HepG2 (cell line): Measurements from ENCODE around the gene MFN2. TPM values are rescaled to one million over a fixed set of nuclear protein-coding genes. Genes with fewer than 3 reads are reported as not detected.

Source experiments
- ARHGAP35 ChIP-seq: sonication (generic); formaldehyde crosslinking; IDR thresholded peaks from 2 replicates; pipeline ENCODE4 v1.9.0; 2022; ENCODE audit warnings: mild to moderate bottlenecking, inconsistent platforms, moderate library complexity, missing genetic modification reagents, borderline replicate concordance
- KIAA2018 ChIP-seq: sonication (generic); formaldehyde crosslinking; IDR thresholded peaks from 2 replicates; pipeline ENCODE4 v1.5.0; 2020; ENCODE audit warnings: mild to moderate bottlenecking, missing genetic modification reagents, borderline replicate concordance
- MLLT10 ChIP-seq: sonication (generic); formaldehyde crosslinking; IDR thresholded peaks from 2 replicates; pipeline ENCODE4 v1.4.0; 2020; ENCODE audit warnings: missing genetic modification reagents
- polyA plus RNA-seq, 8 experiments: library from polyadenylated mRNA; depleted of rRNA in 3 of 8; stranded (reverse) in 7 of 8; unstranded in 1 of 8; fragments of >200 nt; fragmentation: Illumina TruSeq in 4 of 8; extraction: Trizol in 4 of 8; gene quantifications; 2 replicates each; pipeline versions ENCODE4 v1.2.1 to v1.2.3, GENCODE V29; 2011 to 2016; ENCODE audit warnings: low read depth in 4 of 8, missing spikeins in 1 of 8, mixed read lengths in 1 of 8; ENCODE audit not compliant: insufficient read depth in 1 of 8
- total RNA-seq, 5 experiments: library from RNA; depleted of rRNA; stranded (reverse); fragments of >200 nt; fragmentation: Illumina TruSeq; extraction: Trizol; gene quantifications; 2 replicates each; pipeline ENCODE4 v1.2.3, GENCODE V29; 2016; ENCODE audit warnings: low read depth in 1 of 5
- TF ChIP-seq, protein P1 (sequence below): sonication (generic); formaldehyde crosslinking; IDR thresholded peaks from 2 replicates; pipeline ENCODE4 v1.5.0; 2020; ENCODE audit warnings: mild to moderate bottlenecking, missing genetic modification reagents, moderate library complexity
- TF ChIP-seq, protein P2 (sequence below): sonication (generic); formaldehyde crosslinking; IDR thresholded peaks from 2 replicates; pipeline ENCODE4 v1.4.0; 2020; ENCODE audit warnings: missing genetic modification reagents

Gene MFN2
- total and polyA plus RNA-seq, 2 of the 13 experiments (the other 11 are each of a cell fraction or from before 2014, with no cell fraction given): 38.7 to 60.9 TPM

DNA sequence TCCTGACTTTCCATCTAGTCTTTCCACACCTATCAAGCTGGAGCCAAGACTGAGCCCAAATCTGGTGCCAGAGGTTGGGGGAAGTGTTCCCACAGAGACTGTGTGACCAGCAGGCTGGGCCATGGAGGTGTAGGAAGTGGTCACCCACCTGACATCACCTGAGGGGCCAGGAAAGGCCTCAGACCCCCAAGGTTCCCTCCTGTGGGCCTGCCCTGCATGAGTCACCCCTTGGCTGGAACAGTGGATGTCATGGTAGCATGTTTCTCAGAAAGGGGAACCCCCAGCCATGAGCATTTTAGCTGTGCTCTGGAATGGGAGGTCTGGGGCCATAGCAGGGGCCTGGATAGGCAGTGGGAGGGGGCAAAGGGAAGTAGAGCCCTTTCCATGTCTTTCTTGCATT, 77.1 kb downstream of the MFN2 start (continued):
- TF ChIP-seq KIAA2018 (no peak), ARHGAP35 (CRISPR knock-in tag) (no peak), MLLT10 (CRISPR knock-in tag) (no peak)
- TF ChIP-seq, protein P1, sequence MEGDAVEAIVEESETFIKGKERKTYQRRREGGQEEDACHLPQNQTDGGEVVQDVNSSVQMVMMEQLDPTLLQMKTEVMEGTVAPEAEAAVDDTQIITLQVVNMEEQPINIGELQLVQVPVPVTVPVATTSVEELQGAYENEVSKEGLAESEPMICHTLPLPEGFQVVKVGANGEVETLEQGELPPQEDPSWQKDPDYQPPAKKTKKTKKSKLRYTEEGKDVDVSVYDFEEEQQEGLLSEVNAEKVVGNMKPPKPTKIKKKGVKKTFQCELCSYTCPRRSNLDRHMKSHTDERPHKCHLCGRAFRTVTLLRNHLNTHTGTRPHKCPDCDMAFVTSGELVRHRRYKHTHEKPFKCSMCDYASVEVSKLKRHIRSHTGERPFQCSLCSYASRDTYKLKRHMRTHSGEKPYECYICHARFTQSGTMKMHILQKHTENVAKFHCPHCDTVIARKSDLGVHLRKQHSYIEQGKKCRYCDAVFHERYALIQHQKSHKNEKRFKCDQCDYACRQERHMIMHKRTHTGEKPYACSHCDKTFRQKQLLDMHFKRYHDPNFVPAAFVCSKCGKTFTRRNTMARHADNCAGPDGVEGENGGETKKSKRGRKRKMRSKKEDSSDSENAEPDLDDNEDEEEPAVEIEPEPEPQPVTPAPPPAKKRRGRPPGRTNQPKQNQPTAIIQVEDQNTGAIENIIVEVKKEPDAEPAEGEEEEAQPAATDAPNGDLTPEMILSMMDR (CRISPR knock-in tag): no peak
- TF ChIP-seq, protein P2, sequence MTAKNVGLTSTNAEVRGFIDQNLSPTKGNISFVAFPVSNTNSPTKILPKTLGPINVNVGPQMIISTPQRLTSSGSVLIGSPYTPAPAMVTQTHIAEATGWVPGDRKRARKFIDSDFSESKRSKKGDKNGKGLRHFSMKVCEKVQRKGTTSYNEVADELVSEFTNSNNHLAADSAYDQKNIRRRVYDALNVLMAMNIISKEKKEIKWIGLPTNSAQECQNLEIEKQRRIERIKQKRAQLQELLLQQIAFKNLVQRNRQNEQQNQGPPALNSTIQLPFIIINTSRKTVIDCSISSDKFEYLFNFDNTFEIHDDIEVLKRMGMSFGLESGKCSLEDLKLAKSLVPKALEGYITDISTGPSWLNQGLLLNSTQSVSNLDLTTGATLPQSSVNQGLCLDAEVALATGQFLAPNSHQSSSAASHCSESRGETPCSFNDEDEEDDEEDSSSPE (CRISPR knock-in tag): no peak
